Esophagus (tissue), 2 donors: ENCODE measurements around the gene RBFA. TPM values are rescaled to one million over a fixed set of nuclear protein-coding genes. Genes with fewer than 3 reads are reported as not detected.

ENCODE experiments used
- polyA plus RNA-seq, 2 donors: library from polyadenylated mRNA; stranded (reverse); fragments of 200-250 nt; gene quantifications; one replicate each; pipeline ENCODE4 v1.2.3, GENCODE V29; 2013
- donor health status: healthy with polysubstance abuse.
- donor health status: Bipolar disorder and iron deficiency.

Gene RBFA
- polyA plus RNA-seq, 2 donors, result 10.5 to 19.5 TPM

Other genes starting within 250 kb of the RBFA start
- under 1 TPM in 1 of 2 donors, not detected in 1; 0.04 TPM for gene KCNG2, start 236.5 kb upstream of the RBFA start, polyA plus RNA-seq
- gene SLC66A2, start 82.8 kb upstream of the RBFA start, polyA plus RNA-seq, result 10 to 100 TPM; 38.8 to 57.7 TPM
- gene HSBP1L1, start 69.8 kb upstream of the RBFA start, polyA plus RNA-seq, result 10 to 100 TPM; 26.0 to 96.9 TPM
- gene TXNL4A, start 45.9 kb upstream of the RBFA start, polyA plus RNA-seq, result 10 to 100 TPM; 65.2 to 66.7 TPM
- gene ADNP2, start 74.8 kb downstream of the RBFA start, polyA plus RNA-seq, result 1 to 10 TPM; 4.6 to 6.2 TPM
- 10 to 100 TPM; 10.9 to 15.9 TPM for gene PARD6G, start 213.1 kb downstream of the RBFA start, polyA plus RNA-seq